PC-3 (cell line): ENCODE data around the gene BCL6. TPM values are rescaled to one million over a fixed set of nuclear protein-coding genes. Genes with fewer than 3 reads are reported as not detected.

Source experiments
- ATAC-seq: fragments of 200-7000 bp; cut with Tn5 transposase; 2 replicates; pipeline ENCODE4 v1.9.1; 2020; ENCODE audit warnings: mild to moderate bottlenecking, moderate library complexity
- BruUV-seq: library from RNA; stranded (reverse); fragments of 400-500 nt; replicated peaks from 2 replicates; lab custom pipeline; 2021; lab: Mats Ljungman, UMichigan
- CTCF ChIA-PET: fragments of 300-600 bp; sonication (Branson Sonifier 250); formaldehyde crosslinking; loops from one replicate; lab custom pipeline; 2022; ENCODE audit warnings: antibody characterized with exemption; lab: Charles Lee
- POLR2A ChIA-PET: fragments of 300-600 bp; sonication (Branson Sonifier 250); formaldehyde crosslinking; loops from one replicate; lab custom pipeline; 2022; ENCODE audit warnings: antibody characterized with exemption; ENCODE audit not compliant: unreplicated experiment; lab: Charles Lee
- DNase-seq: peaks from one replicate; pipeline ENCODE4 v3.0.0-alpha.2; 2015
- H2AFZ ChIP-seq: fragments of 300-600 bp; sonication (generic); 2 replicates; pipeline ENCODE4 v1.6.0; 2016; ENCODE audit warnings: antibody characterized with exemption, low read length
- H3F3A ChIP-seq: fragments of 300-600 bp; sonication (generic); one replicate; pipeline ENCODE4 v1.6.0; 2017; ENCODE audit warnings: antibody characterized with exemption, low read length, control low read depth, mild to moderate bottlenecking; ENCODE audit not compliant: unreplicated experiment
- H3K27ac ChIP-seq: fragments of 300-600 bp; sonication (generic); 2 replicates; pipeline ENCODE4 v1.5.1; 2016; ENCODE audit warnings: mild to moderate bottlenecking, low read length
- H3K27me3 ChIP-seq: fragments of 300-600 bp; sonication (generic); 2 replicates; pipeline ENCODE4 v1.6.1; 2016; ENCODE audit warnings: low read length, mixed read lengths
- H3K36me3 ChIP-seq: fragments of 300-600 bp; sonication (generic); 2 replicates; pipeline ENCODE4 v1.6.1; 2016; ENCODE audit warnings: low read depth, mixed run types, low read length, mixed read lengths
- H3K4me1 ChIP-seq: fragments of 300-600 bp; sonication (generic); 2 replicates; pipeline ENCODE4 v1.5.1; 2016; ENCODE audit warnings: low read length; ENCODE audit not compliant: insufficient read depth
- H3K4me2 ChIP-seq: fragments of 300-600 bp; sonication (generic); 2 replicates; pipeline ENCODE4 v1.6.0; 2016; ENCODE audit warnings: low read length
- H3K4me3 ChIP-seq: fragments of 300-600 bp; sonication (generic); 2 replicates; pipeline ENCODE4 v1.5.1; 2016; ENCODE audit warnings: mild to moderate bottlenecking, low read length, mixed read lengths
- H3K79me2 ChIP-seq: fragments of 300-600 bp; sonication (generic); 2 replicates; pipeline ENCODE4 v1.6.1; 2017; ENCODE audit warnings: low read length, mixed read lengths
- H3K9ac ChIP-seq: fragments of 300-600 bp; sonication (generic); 2 replicates; pipeline ENCODE4 v1.6.0; 2016; ENCODE audit warnings: mild to moderate bottlenecking, low read length
- H3K9me2 ChIP-seq: fragments of 300-600 bp; sonication (generic); replicated peaks from 2 replicates; pipeline ENCODE4 v1.6.1; 2016; ENCODE audit warnings: mixed run types, low read length, mixed read lengths
- H3K9me3 ChIP-seq: fragments of 300-600 bp; sonication (generic); 2 replicates; pipeline ENCODE4 v1.6.1; 2016; ENCODE audit warnings: low read length, mixed read lengths
- H4K20me1 ChIP-seq: fragments of 300-600 bp; sonication (generic); 2 replicates; pipeline ENCODE4 v1.6.1; 2016; ENCODE audit warnings: low read length, mixed read lengths
- CTCF ChIP-seq: fragments of 300-600 bp; sonication (generic); conservative IDR thresholded peaks from 2 replicates; pipeline ENCODE4 v1.5.1; 2017; ENCODE audit warnings: antibody characterized with exemption, low read depth, mild to moderate bottlenecking, low read length
- EZH2 ChIP-seq: fragments of 300-600 bp; sonication (generic); IDR thresholded peaks from one replicate; pipeline ENCODE4 v1.6.1; 2017; ENCODE audit warnings: antibody characterized with exemption, mild to moderate bottlenecking, low read length; ENCODE audit not compliant: unreplicated experiment
- EZH2phosphoT487 ChIP-seq: fragments of 300-600 bp; sonication (generic); IDR thresholded peaks from 2 replicates; pipeline ENCODE4 v1.6.1; 2018; ENCODE audit warnings: mild to moderate bottlenecking, antibody characterized with exemption, low read length, borderline replicate concordance
- intact Hi-C: fragments of 100-400 bp; cut with micrococcal nuclease; formaldehyde crosslinking; loops from 2 replicates; pipeline ENCODE4 v1.9.0; 2023
- total RNA-seq: library from RNA; depleted of rRNA; stranded (reverse); fragments of >200 nt; gene quantifications from 2 replicates; pipeline ENCODE4 v1.2.3, GENCODE V29; 2014

The BCL6 gene
- total RNA-seq, 1 experiment from 2014 or later, result 11.8 TPM

- CTCF ChIA-PET, result no interaction called here
- H4K20me1 ChIP-seq, result no peaks in the 10 kb centered on the region
- no peak for DNase-seq
- TF ChIP-seq EZH2 (no peak), CTCF (no peak), EZH2phosphoT487 (no peak)
- no TSS peak for BruUV-seq
- no peaks in the 10 kb centered on the region for H3K36me3 ChIP-seq
- no peak overlapping the region for H3K4me2 ChIP-seq
- H3F3A ChIP-seq, result no peaks in the 10 kb centered on the region
- no peak overlapping the region for H3K9ac ChIP-seq
- no peaks in the 10 kb centered on the region for H3K9me3 ChIP-seq
- peaks cover 53% of the 10 kb centered on the region for H3K27me3 ChIP-seq
- no peaks in the 10 kb centered on the region for H3K9me2 ChIP-seq
- H3K27ac ChIP-seq, result no peak overlapping the region
- POLR2A ChIA-PET, result no interaction called here
- ATAC-seq, result no peak
- no peak overlapping the region for H2AFZ ChIP-seq
- H3K4me3 ChIP-seq, result no peak overlapping the region
- intact Hi-C loops, result no loop called here
- no peaks in the 10 kb centered on the region for H3K79me2 ChIP-seq
- no peaks in the 10 kb centered on the region for H3K4me1 ChIP-seq
These were observed 49.2 kb downstream of the BCL6 start for GRCh38 chr3:187696021-187696420.

GRCh38 chr3:187695449-187695848, 49.8 kb downstream of the BCL6 start:
- no peaks in the 10 kb centered on the region for H3K36me3 ChIP-seq
- ATAC-seq, result no peak
- H3K79me2 ChIP-seq, result no peaks in the 10 kb centered on the region
- H3K4me1 ChIP-seq, result no peaks in the 10 kb centered on the region
- DNase-seq, result no peak
- H3K27me3 ChIP-seq, result peaks cover 58% of the 10 kb centered on the region
- TF ChIP-seq EZH2phosphoT487 (no peak), CTCF (no peak), EZH2 (no peak)
- ChIA-PET CTCF (no interaction called here), POLR2A (no interaction called here)
- H2AFZ ChIP-seq, result no peak overlapping the region
- no peak overlapping the region for H3K4me2 ChIP-seq
- intact Hi-C loops, result no loop called here
- no peaks in the 10 kb centered on the region for H4K20me1 ChIP-seq
- no peak overlapping the region for H3K9ac ChIP-seq
- BruUV-seq, result no TSS peak
- H3K9me2 ChIP-seq, result no peaks in the 10 kb centered on the region
- no peaks in the 10 kb centered on the region for H3F3A ChIP-seq
- no peak overlapping the region for H3K27ac ChIP-seq
- H3K9me3 ChIP-seq, result no peaks in the 10 kb centered on the region
- no peak overlapping the region for H3K4me3 ChIP-seq

- Histone ChIP-seq H3K4me2 (no peak overlapping the region), H3F3A (no peaks in the 10 kb centered on the region), H3K9me2 (no peaks in the 10 kb centered on the region), H3K4me3 (no peak overlapping the region), H4K20me1 (no peaks in the 10 kb centered on the region), H3K27ac (no peak overlapping the region), H3K4me1 (no peaks in the 10 kb centered on the region), H3K79me2 (no peaks in the 10 kb centered on the region), H3K27me3 (peaks cover 65% of the 10 kb centered on the region), H3K9ac (no peak overlapping the region), H3K9me3 (no peaks in the 10 kb centered on the region), H2AFZ (no peak overlapping the region), H3K36me3 (no peaks in the 10 kb centered on the region)
- DNase-seq, result no peak
- TF ChIP-seq EZH2phosphoT487 (no peak), EZH2 (no peak), CTCF (no peak)
- BruUV-seq, result no TSS peak
- POLR2A ChIA-PET, result no interaction called here
- CTCF ChIA-PET, result no interaction called here
- intact Hi-C loops, result no loop called here
- no peak for ATAC-seq
These were observed 50.5 kb downstream of the BCL6 start for GRCh38 chr3:187694801-187695200.
